HCT116 (cell line): Measurements from ENCODE around the gene MIPEP. TPM values are rescaled to one million over a fixed set of nuclear protein-coding genes. Genes with fewer than 3 reads are reported as not detected.

Experiments
- ATAC-seq: fragments of 200-7000 bp; cut with Tn5 transposase; 2 replicates; pipeline ENCODE4 v1.9.1; 2020; ENCODE audit warnings: mild to moderate bottlenecking, moderate library complexity
- BruUV-seq: library from RNA; stranded (reverse); fragments of 400-500 nt; replicated peaks from 2 replicates; lab custom pipeline; 2021; lab: Mats Ljungman, UMichigan
- CTCF ChIA-PET: fragments of 300-600 bp; sonication (Branson Sonifier 250); formaldehyde crosslinking; loops from one replicate; lab custom pipeline; 2021; ENCODE audit warnings: antibody characterized with exemption; lab: Charles Lee
- POLR2A ChIA-PET: fragments of 300-600, 350-600 bp; sonication (Branson Sonifier 250); formaldehyde crosslinking; loops from one replicate; lab custom pipeline; 2021; ENCODE audit warnings: antibody characterized with exemption; lab: Charles Lee
- RAD21 ChIA-PET, 2 experiments: fragments of 300-600 bp; sonication (Branson Sonifier 250); formaldehyde crosslinking; loops; one replicate each; lab custom pipeline; 2023; ENCODE audit warnings: low total read pairs in 2 of 2; ENCODE audit not compliant: uncharacterized antibody in 2 of 2, unreplicated experiment in 2 of 2, low non-redundant PET in 1 of 2; lab: Charles Lee
- DNase-seq: peaks from one replicate; pipeline ENCODE4 v3.0.0-alpha.2; 2010; ENCODE audit warnings: low read depth, low spot score
- H2AFZ ChIP-seq: fragments of 200-600 bp; shearing (Covaris generic), sonication (generic); 2 replicates; pipeline ENCODE4 v1.6.1; 2017; ENCODE audit warnings: low read depth, mixed run types, mixed read lengths, antibody characterized with exemption, low read length; ENCODE audit not compliant: poor library complexity, severe bottlenecking
- H3K27ac ChIP-seq: 2 replicates; pipeline ENCODE4 v1.5.1; 2012; ENCODE audit warnings: low read depth, low read length
- H3K27me3 ChIP-seq: fragments of 200-600 bp; sonication (generic); 2 replicates; pipeline ENCODE4 v1.6.1; 2016; ENCODE audit warnings: mixed run types, low read length, mixed read lengths; ENCODE audit not compliant: insufficient read depth
- H3K36me3 ChIP-seq, 2 experiments: fragments of 200-500 bp in 1 of 2; fragments of 200-600 bp in 1 of 2; sonication (Bioruptor generic) in 1 of 2; sonication (generic) in 1 of 2; 2 replicates each; pipeline versions ENCODE4 v1.5.1 to v1.6.1; 2014 to 2016; ENCODE audit warnings: low read length in 2 of 2, inconsistent platforms in 1 of 2, mixed read lengths in 1 of 2, mixed run types in 1 of 2; ENCODE audit not compliant: insufficient read depth in 2 of 2, control insufficient read depth in 1 of 2
- H3K4me1 ChIP-seq, 2 experiments: fragments of 200-600 bp in 1 of 2; sonication (generic) in 1 of 2; 2 replicates each; pipeline versions ENCODE4 v1.5.1 to v1.6.1; 2012 to 2017; ENCODE audit warnings: low read length in 2 of 2, inconsistent platforms in 1 of 2, mild to moderate bottlenecking in 1 of 2, mixed read lengths in 1 of 2, mixed run types in 1 of 2, moderate library complexity in 1 of 2; ENCODE audit not compliant: insufficient read depth in 2 of 2, control insufficient read depth in 1 of 2
- H3K4me2 ChIP-seq: fragments of 200-600 bp; sonication (generic); 2 replicates; pipeline ENCODE4 v1.6.1; 2017; ENCODE audit warnings: mixed run types, low read length, mixed read lengths
- H3K4me3 ChIP-seq, 2 experiments: fragments of 200-600 bp in 1 of 2; sonication (generic) in 1 of 2; replicated peaks in 1 of 2; 2 replicates each; pipeline ENCODE4 v1.5.1; 2011 to 2016; ENCODE audit warnings: low read length in 2 of 2, control low read depth in 1 of 2, low read depth in 1 of 2, mild to moderate bottlenecking in 1 of 2, mixed read lengths in 1 of 2, mixed run types in 1 of 2
- H3K79me2 ChIP-seq: fragments of 200-600 bp; sonication (generic); 2 replicates; pipeline ENCODE4 v1.6.1; 2017; ENCODE audit warnings: mild to moderate bottlenecking, mixed run types, low read length, moderate library complexity, mixed read lengths; ENCODE audit not compliant: insufficient read depth
- H3K9ac ChIP-seq: fragments of 200-600 bp; sonication (generic); 2 replicates; pipeline ENCODE4 v1.6.1; 2016; ENCODE audit warnings: low read length, mixed read lengths
- H3K9me2 ChIP-seq: fragments of 200-600 bp; sonication (generic), shearing (Covaris generic); 2 replicates; pipeline ENCODE4 v1.6.1; 2017; ENCODE audit warnings: mixed run types, mild to moderate bottlenecking, moderate library complexity; ENCODE audit not compliant: insufficient read depth
- H3K9me3 ChIP-seq, 2 experiments: fragments of 200-500 bp in 1 of 2; fragments of 200-600 bp in 1 of 2; sonication (Bioruptor generic) in 1 of 2; sonication (generic) in 1 of 2; 2 replicates each; pipeline ENCODE4 v1.6.1; 2014 to 2017; ENCODE audit warnings: low read length in 2 of 2, mixed read lengths in 2 of 2, inconsistent platforms in 1 of 2, low read depth in 1 of 2, mild to moderate bottlenecking in 1 of 2, mixed run types in 1 of 2, moderate library complexity in 1 of 2; ENCODE audit not compliant: control insufficient read depth in 1 of 2, insufficient read depth in 1 of 2
- H4K20me1 ChIP-seq: fragments of 200-600 bp; sonication (generic), shearing (Covaris generic); 2 replicates; pipeline ENCODE4 v1.6.1; 2017; ENCODE audit warnings: mixed run types, mild to moderate bottlenecking, moderate library complexity; ENCODE audit not compliant: insufficient read depth
- EGR1 ChIP-seq: IDR thresholded peaks from 2 replicates; pipeline ENCODE4 v1.6.1; 2012; ENCODE audit warnings: low read depth
- EZH2phosphoT487 ChIP-seq: fragments of 200-600 bp; IDR thresholded peaks from 2 replicates; pipeline ENCODE4 v1.6.1; 2018; ENCODE audit warnings: antibody characterized with exemption, borderline replicate concordance
- FOSL1 ChIP-seq: IDR thresholded peaks from 2 replicates; pipeline ENCODE4 v1.6.1; 2012; ENCODE audit warnings: low read depth
- POLR2AphosphoS5 ChIP-seq: IDR thresholded peaks from 2 replicates; pipeline ENCODE4 v1.6.1; 2011; ENCODE audit warnings: mild to moderate bottlenecking, low read depth, low read length, moderate library complexity
- RAD21 ChIP-seq: IDR thresholded peaks from 2 replicates; pipeline ENCODE4 v1.6.1; 2012; ENCODE audit warnings: low read depth, mild to moderate bottlenecking
- SRF ChIP-seq: IDR thresholded peaks from 2 replicates; pipeline ENCODE4 v1.6.1; 2012; ENCODE audit warnings: low read depth
- ZNF274 ChIP-seq: fragments of 200-500 bp; sonication (Bioruptor generic); IDR thresholded peaks from 2 replicates; pipeline ENCODE4 v1.6.1; 2014; ENCODE audit warnings: mild to moderate bottlenecking, low read depth, low read length, inconsistent platforms
- intact Hi-C: fragments of 100-400 bp; cut with micrococcal nuclease; formaldehyde crosslinking; loops from 2 replicates; pipeline ENCODE4 v1.10.0; 2022
- total RNA-seq: library from RNA; stranded (reverse); gene quantifications from one replicate; pipeline ENCODE4 v1.2.1, GENCODE V29; 2021; ENCODE audit not compliant: unreplicated experiment
- TF ChIP-seq, protein P1 (sequence below): IDR thresholded peaks from 2 replicates; pipeline ENCODE4 v1.6.1; 2011; ENCODE audit warnings: mild to moderate bottlenecking, low read length, moderate library complexity; ENCODE audit not compliant: insufficient replicate concordance; ENCODE audit errors: extremely low read depth
- TF ChIP-seq, protein P2 (sequence below): IDR thresholded peaks from 2 replicates; pipeline ENCODE4 v1.6.1; 2012

MIPEP gene
- total RNA-seq, 1 experiment from 2014 or later, result 33.3 TPM

DNA sequence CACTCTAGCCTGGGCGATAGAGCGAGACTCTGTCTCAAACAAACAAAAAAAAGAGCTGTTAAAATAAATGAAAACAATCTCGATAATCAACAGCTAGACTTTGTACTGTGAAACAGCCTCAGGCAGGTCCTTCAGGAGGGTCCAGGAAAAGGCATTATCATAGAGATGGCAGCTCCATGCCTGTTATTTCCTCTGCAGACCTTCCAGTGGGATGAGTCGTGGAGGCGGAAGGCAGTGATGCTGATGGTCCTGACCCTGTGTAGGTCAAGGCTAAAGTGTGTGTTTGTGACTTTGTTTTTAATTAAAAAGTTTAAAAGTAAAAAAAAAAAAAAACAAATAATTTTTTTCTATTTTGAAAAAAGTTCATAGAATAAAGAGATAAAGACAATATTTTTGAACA is 201.6 kb downstream of the MIPEP start:
- no peak for DNase-seq
- Histone ChIP-seq H3K9me3 (no peaks in the 10 kb centered on the region), H3K27ac (no peak overlapping the region), H3K4me1 (no peaks in the 10 kb centered on the region), H3K4me2 (no peak overlapping the region)
- CTCF ChIA-PET, result no interaction called here
- no TSS peak for BruUV-seq
- TF ChIP-seq, protein P1, sequence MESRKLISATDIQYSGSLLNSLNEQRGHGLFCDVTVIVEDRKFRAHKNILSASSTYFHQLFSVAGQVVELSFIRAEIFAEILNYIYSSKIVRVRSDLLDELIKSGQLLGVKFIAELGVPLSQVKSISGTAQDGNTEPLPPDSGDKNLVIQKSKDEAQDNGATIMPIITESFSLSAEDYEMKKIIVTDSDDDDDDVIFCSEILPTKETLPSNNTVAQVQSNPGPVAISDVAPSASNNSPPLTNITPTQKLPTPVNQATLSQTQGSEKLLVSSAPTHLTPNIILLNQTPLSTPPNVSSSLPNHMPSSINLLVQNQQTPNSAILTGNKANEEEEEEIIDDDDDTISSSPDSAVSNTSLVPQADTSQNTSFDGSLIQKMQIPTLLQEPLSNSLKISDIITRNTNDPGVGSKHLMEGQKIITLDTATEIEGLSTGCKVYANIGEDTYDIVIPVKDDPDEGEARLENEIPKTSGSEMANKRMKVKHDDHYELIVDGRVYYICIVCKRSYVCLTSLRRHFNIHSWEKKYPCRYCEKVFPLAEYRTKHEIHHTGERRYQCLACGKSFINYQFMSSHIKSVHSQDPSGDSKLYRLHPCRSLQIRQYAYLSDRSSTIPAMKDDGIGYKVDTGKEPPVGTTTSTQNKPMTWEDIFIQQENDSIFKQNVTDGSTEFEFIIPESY, result no peak
- TF ChIP-seq EGR1, result no peak
- TF ChIP-seq, all 23 proteins: peak for 0
- Histone ChIP-seq H3K9ac (no peak overlapping the region), H3K9me2 (no peaks in the 10 kb centered on the region), H4K20me1 (no peaks in the 10 kb centered on the region), H2AFZ (no peak overlapping the region), H3K36me3 (no peaks in the 10 kb centered on the region), H3K27me3 (no peaks in the 10 kb centered on the region), H3K4me3 (no peak overlapping the region), H3K79me2 (no peaks in the 10 kb centered on the region)
- ChIA-PET POLR2A (no interaction called here), RAD21 (no interaction called here)
- no peak for ATAC-seq
- intact Hi-C loops, result no loop called here

DNA sequence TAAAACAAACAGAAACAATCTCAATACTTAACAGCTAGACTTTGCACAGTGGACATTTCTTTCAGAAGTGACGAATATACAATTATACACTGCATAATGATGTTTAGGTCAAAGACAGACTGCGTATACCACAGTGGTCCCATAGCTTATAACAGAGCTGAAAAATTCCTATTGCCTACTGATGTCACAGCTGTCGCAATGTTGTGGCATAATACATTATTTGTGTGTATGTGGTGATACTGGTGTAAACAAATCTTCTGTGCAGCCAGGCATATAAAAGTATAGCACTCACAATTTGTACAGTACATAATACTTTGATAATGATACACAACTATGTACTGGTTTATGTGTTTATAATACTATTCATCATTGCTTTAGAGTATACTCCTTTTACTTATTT is 202.3 kb downstream of the MIPEP start:
- ChIA-PET RAD21 (no interaction called here), CTCF (no interaction called here), POLR2A (no interaction called here)
- no peaks in the 10 kb centered on the region for H4K20me1 ChIP-seq
- no peak for TF ChIP-seq RAD21
- no peak for TF ChIP-seq POLR2AphosphoS5
- no peak for TF ChIP-seq EZH2phosphoT487
- TF ChIP-seq FOSL1, result no peak
- TF ChIP-seq, protein P1, result no peak
- TF ChIP-seq, protein P2, sequence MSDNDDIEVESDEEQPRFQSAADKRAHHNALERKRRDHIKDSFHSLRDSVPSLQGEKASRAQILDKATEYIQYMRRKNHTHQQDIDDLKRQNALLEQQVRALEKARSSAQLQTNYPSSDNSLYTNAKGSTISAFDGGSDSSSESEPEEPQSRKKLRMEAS, result no peak
- no peak for TF ChIP-seq ZNF274
- TF ChIP-seq SRF, result no peak
- no peaks in the 10 kb centered on the region for H3K4me1 ChIP-seq
- no peak overlapping the region for H2AFZ ChIP-seq
- H3K36me3 ChIP-seq, result no peaks in the 10 kb centered on the region
- no peak overlapping the region for H3K4me2 ChIP-seq
- H3K4me3 ChIP-seq, result no peak overlapping the region
- ATAC-seq (no peak), DNase-seq (no peak)
- no peaks in the 10 kb centered on the region for H3K9me2 ChIP-seq
- H3K9me3 ChIP-seq, result no peaks in the 10 kb centered on the region
- no TSS peak for BruUV-seq
- intact Hi-C loops, result no loop called here
- no peak overlapping the region for H3K27ac ChIP-seq
- H3K27me3 ChIP-seq, result no peaks in the 10 kb centered on the region
- no peak overlapping the region for H3K9ac ChIP-seq
- no peaks in the 10 kb centered on the region for H3K79me2 ChIP-seq
